Panc1 (cell line): ENCODE data around the gene NFKBIB.

Experiments used
- POLR2AphosphoS5 ChIP-seq: IDR thresholded peaks from 2 replicates; pipeline ENCODE4 v1.6.1; 2012; ENCODE audit warnings: mild to moderate bottlenecking, low read depth, low read length, moderate library complexity
- SIN3A ChIP-seq: IDR thresholded peaks from 2 replicates; pipeline ENCODE4 v1.6.1; 2012; ENCODE audit warnings: low read depth, mild to moderate bottlenecking, low read length, moderate library complexity, borderline replicate concordance; ENCODE audit not compliant: insufficient read depth
- TCF7L2 ChIP-seq: IDR thresholded peaks from 2 replicates; pipeline ENCODE4 v1.6.1; 2011; ENCODE audit warnings: mild to moderate bottlenecking, low read depth, low read length, inconsistent platforms
- TF ChIP-seq, protein P1 (sequence below): fragments of 450-650 bp; IDR thresholded peaks from 2 replicates; pipeline ENCODE4 v1.5.1; 2017; ENCODE audit warnings: mild to moderate bottlenecking
- TF ChIP-seq, protein P2 (sequence below), 2 experiments: IDR thresholded peaks; 2 replicates each; pipeline ENCODE4 v1.6.1; 2011 to 2012; ENCODE audit warnings: low read depth in 2 of 2, control low read depth in 1 of 2, low read length in 1 of 2, mild to moderate bottlenecking in 1 of 2, moderate library complexity in 1 of 2; ENCODE audit not compliant: insufficient read depth in 1 of 2

GRCh38 chr19:38910488-38910887 lies 10.7 kb downstream of the NFKBIB start:
- TF ChIP-seq, protein P1, sequence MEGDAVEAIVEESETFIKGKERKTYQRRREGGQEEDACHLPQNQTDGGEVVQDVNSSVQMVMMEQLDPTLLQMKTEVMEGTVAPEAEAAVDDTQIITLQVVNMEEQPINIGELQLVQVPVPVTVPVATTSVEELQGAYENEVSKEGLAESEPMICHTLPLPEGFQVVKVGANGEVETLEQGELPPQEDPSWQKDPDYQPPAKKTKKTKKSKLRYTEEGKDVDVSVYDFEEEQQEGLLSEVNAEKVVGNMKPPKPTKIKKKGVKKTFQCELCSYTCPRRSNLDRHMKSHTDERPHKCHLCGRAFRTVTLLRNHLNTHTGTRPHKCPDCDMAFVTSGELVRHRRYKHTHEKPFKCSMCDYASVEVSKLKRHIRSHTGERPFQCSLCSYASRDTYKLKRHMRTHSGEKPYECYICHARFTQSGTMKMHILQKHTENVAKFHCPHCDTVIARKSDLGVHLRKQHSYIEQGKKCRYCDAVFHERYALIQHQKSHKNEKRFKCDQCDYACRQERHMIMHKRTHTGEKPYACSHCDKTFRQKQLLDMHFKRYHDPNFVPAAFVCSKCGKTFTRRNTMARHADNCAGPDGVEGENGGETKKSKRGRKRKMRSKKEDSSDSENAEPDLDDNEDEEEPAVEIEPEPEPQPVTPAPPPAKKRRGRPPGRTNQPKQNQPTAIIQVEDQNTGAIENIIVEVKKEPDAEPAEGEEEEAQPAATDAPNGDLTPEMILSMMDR = no peak
- TF ChIP-seq POLR2AphosphoS5 (no peak), TCF7L2 (no peak), SIN3A (no peak)
- TF ChIP-seq, protein P2, sequence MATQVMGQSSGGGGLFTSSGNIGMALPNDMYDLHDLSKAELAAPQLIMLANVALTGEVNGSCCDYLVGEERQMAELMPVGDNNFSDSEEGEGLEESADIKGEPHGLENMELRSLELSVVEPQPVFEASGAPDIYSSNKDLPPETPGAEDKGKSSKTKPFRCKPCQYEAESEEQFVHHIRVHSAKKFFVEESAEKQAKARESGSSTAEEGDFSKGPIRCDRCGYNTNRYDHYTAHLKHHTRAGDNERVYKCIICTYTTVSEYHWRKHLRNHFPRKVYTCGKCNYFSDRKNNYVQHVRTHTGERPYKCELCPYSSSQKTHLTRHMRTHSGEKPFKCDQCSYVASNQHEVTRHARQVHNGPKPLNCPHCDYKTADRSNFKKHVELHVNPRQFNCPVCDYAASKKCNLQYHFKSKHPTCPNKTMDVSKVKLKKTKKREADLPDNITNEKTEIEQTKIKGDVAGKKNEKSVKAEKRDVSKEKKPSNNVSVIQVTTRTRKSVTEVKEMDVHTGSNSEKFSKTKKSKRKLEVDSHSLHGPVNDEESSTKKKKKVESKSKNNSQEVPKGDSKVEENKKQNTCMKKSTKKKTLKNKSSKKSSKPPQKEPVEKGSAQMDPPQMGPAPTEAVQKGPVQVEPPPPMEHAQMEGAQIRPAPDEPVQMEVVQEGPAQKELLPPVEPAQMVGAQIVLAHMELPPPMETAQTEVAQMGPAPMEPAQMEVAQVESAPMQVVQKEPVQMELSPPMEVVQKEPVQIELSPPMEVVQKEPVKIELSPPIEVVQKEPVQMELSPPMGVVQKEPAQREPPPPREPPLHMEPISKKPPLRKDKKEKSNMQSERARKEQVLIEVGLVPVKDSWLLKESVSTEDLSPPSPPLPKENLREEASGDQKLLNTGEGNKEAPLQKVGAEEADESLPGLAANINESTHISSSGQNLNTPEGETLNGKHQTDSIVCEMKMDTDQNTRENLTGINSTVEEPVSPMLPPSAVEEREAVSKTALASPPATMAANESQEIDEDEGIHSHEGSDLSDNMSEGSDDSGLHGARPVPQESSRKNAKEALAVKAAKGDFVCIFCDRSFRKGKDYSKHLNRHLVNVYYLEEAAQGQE (IDR thresholded peaks at IDR 0.05; ENCODE audit: insufficient read depth in 1 of 2, low read depth in 2 of 2, low read length in 1 of 2) = no peak
